AG09319 (cell line): ENCODE results near the gene CDC5L.

ENCODE experiments used
- DNase-seq: peaks from one replicate; pipeline ENCODE4 v3.0.0-alpha.2; 2010; ENCODE audit warnings: low read depth; ENCODE audit errors: extremely low read depth
- CTCF ChIP-seq: IDR thresholded peaks from 2 replicates; pipeline ENCODE4 v1.5.1; 2011; ENCODE audit warnings: low read depth, mild to moderate bottlenecking, inconsistent platforms, low read length, moderate library complexity

The CDC5L gene

GRCh38 chr6:44401138-44401537 is 13.6 kb downstream of the CDC5L start:
- TF ChIP-seq CTCF: no peak
- DNase-seq: no peak

GRCh38 chr6:44404022-44404714 is 16.7 kb downstream of the CDC5L start:
- DNase-seq: no peak

GRCh38 chr6:44404715-44405099 is 17.2 kb downstream of the CDC5L start:
- no peak for DNase-seq
- TF ChIP-seq CTCF: no peak

More at GRCh38 chr6:44404022-44404714, 16.7 kb downstream of the CDC5L start:
- TF ChIP-seq CTCF: no peak

DNA sequence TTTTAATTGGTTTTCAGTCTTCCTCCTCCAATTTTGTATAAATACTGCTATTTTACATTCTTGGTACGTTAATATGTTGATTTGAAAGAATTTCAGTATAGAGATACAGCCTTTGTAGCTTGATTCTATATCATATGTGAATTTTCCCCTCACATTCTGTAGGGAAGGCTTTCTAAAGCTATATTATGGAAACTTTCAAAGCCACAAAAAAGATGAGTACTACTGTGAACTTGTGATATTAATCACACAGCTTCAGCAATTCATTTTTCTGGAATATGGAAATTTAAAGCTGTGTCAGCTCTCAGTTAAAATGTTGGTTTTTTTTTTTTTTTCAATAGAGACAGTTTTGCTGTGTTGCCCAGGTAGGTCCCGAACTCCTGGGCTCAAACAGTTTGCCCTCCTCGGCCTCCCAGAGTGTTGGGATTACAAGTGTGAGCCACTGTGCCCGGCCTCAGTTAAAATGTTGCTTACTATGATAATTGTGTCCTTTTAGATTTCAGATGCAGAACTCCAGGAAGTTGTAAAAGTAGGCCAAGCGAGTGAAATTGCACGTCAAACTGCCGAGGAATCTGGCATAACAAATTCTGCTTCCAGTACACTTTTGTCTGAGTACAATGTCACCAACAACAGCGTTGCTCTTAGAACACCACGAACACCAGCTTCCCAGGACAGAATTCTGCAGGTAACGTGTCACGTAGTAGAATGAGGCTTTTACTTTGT is 20.6 kb downstream of the CDC5L start:
- DNase-seq: no peak
- TF ChIP-seq CTCF: no peak

- no peak for TF ChIP-seq CTCF
- no peak for DNase-seq
Measured at GRCh38 chr6:44409207-44409794, 21.8 kb downstream of the CDC5L start.

DNA sequence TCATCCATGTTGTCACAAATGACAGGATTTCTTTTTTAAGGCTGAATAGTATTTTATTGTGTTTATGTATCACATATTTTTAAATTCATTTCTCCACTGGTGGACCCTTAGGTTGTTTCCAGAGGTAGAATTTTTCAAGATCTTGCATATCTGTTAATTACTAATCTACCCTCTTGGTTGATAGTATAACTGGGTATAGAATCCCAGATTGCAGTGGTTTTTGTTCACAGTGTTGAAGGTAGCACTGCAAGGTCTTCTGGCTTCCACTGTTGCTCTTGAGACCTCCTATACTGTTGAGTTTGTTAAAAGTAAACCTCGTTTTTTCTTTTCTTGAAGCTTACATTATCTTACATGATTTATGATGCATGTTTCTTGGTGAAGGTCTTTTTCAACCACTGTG is 22.9 kb downstream of the CDC5L start:
- no peak for TF ChIP-seq CTCF
- DNase-seq: no peak

- no peak for TF ChIP-seq CTCF
- no peak for DNase-seq
Measured at GRCh38 chr6:44411141-44411540, 23.6 kb downstream of the CDC5L start.
